HG03175 (cell line): Measurements from ENCODE around the gene ENG.
A peak's percentile ranks its signal among the peaks of the same experiment; 100 is the strongest.

ENCODE experiments used
- ATAC-seq: cut with Tn5 transposase; IDR thresholded peaks from one replicate; pipeline ENCODE4 v1.9.1; 2021; ENCODE audit warnings: mild to moderate bottlenecking, moderate library complexity; ENCODE audit not compliant: unreplicated experiment

The ENG gene

DNA sequence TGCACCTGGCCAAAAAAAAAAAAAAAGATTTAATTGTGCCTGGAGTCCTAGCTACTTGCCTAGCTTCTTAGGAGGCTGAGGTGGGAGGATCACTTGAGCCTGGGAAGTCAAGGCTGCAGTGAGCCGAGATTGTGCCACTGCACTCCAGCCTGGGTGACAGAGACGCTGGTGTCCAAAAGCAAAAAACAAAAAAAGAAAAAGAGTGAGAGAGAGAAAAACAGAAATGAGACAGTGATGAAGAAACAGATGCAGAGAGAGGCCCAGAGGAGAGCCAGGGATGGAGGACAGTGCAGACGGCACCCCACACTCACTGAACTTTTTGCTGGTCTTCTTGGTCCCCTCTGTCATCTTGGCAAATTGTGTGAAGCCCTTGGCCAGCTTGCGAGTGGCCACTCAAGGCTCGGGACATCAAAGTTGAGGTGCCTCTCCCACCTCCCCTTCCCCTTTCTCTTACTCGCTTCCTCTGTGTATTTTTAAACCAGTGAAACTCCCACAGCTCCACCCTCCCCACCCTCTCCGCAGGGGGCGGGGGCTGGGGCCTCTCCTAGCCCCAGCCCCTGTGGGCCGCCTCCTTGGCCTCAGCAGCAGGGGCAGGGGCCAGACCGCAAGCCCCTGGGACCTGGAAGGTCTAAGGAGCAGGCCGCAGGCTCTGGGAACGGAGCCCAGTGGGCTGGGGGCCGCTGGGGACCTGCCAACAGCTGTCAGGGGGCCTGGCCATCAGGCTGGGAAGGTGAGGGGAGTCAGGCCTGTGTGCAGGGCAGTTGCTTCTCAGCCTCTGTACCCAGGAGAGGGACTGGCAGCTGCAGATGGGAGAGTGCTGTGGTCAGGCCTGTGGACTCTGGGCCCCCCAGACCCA, 76.0 kb downstream of the ENG start, which contains the start of gene SH2D3C:
Gene SH2D3C, minus strand, starts transcription at position 387 of the 856 bp plus-strand sequence. Its CDS starts 39 bp downstream, at position 348.
- ATAC-seq: peak; percentile 32

DNA sequence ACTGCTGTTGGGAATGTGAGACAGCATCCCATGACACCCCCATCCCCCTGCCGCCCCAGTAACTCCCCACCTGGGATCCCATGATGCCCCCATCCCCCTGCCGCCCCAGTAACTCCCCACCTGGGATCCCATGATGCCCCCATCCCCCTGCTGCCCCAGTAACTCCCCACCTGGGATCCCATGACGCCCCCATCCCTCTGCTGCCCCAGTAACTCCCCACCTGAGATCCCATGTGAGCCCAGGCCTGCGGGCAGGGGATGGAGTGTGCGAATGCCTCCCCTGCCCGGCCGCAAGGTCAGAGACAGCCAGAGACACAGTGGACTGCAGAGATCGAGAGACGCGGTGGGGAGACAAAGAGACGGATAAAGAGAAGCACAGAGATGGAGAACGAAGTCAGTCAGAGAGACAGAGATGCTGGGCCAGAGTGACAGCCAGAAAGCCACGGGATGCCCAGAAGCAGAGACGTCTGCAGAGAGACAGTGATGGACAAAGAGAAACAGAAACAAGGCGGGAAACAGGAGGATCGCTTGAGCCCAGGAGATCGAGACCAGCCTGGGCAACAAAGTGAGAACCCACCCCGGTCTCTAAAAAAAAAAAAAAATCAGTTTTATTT, 77.0 kb downstream of the ENG start:
- no peak for ATAC-seq

DNA sequence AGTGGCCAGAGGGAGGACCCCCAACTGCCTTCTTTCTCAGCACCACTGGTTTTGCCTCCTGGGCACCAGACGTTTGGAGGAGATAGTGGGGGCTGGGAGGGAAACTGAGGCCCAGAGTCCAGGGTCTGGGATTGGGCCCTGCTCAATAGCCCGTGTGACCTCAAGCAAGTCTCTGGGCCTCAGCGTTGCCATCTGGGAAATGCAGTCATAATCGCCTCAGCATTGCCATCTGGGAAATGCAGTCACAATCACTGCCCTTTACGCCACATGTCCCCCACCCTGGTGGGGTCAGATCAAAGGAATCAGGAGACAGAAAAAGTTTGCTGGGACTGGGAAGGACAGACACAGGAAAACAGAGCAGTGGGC, 77.6 kb downstream of the ENG start:
- no peak for ATAC-seq

DNA sequence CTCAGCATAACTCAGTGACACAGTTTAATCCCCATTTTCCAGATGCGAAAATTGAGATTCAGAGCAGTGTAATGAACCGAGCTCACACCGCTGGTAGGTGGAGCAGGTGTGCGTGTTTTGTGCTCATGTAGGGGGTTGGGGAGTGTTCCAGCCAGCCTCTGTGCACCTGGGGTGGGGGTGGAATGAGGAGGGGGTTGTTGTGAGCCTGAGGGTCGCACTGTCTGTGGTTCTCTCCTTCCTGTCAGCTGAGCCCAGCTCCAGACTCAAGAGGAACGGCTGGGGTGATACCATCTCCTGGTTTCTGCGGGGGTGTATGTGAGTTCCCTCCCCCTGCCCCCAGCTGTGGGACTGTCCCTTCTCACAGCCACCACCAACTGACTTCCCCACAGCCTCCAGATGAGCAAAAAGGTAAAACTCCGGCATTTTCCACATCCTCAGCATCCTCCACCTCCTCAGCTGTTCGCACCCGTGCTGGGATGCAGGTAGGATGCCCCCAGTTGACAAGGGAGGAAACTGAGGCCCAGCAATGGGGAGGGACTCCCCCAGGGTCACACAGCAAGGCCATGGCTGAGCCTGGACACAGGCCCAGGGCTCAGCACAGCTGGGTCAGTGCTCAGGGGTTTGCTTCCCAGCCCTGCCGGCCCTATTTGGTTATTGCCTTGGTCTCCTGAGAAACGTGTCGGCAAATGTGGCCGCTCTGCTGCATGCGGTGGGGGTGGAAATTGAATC, 78.1 kb downstream of the ENG start:
- ATAC-seq: peak; percentile 34

DNA sequence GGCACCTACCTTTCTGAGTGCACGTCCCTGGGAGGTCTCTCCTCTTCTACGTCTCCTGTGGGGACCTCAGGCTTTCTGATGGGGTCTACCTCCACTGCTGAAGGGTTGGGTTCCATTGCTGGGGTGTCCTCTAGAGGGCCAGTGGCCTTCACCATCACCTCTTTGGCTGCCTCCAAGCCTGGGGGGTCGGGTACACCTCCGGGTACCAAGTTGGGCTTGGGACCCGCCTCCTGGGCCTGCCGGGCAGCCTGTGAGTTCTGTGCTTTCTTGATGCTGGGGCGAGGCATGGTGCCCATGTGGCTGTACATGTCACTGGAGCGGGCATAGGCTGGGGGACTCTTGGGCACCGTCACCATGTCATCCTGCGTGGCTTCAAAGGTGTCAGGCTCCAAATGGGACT, 80.5 kb downstream of the ENG start:
- ATAC-seq: no peak

GRCh38 chr9:127773272-127773671, 81.2 kb downstream of the ENG start:
- ATAC-seq: no peak

DNA sequence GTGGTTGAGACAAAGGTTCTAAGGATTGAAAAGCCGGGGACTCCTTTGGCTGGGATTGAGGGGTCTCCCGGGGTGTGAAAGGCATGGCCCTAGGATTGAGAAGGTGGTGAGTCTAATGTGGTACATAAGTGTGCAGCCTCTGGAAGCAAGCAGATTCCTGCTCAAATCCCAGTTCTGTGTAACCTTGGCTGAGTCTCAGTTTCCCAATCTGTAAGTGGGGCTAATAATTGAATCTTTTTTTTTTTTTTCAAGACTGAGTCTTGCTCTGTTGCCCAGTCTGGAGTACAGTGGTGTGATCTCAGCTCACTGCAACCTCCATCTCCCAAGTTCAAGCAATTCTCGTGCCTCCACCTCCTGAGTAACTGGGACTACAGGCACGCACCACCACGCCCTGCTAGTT, 81.9 kb downstream of the ENG start:
- ATAC-seq: no peak

DNA sequence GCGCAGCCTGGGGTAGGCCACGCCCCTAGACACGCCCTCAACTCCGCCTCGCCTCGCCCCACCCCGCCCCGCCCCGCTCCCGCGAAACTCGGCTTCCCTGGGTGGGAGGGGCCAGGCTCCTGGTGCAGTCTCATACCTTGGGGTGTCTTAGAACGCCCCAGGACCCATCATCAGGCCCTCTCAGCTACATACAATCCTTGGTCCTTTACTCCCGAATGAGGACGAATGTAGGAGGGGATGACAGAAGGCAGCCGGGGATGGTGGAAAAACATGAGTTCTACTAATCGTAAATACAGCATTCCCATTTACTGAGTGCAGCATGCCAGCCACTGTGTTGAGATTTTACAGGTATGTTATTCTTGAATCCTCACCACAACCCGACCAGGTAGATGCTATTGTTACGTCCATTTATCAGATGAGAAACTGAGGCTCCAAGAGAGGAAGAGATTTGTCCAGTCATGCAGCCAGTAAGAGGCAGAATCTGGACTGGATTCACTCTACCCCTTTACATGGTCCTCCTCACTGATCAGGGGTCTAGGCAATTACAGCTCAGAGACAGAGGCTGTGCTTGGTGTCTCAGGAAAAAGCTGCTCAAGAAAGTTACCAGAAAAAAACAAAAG, 82.8 kb downstream of the ENG start:
- ATAC-seq: no peak

DNA sequence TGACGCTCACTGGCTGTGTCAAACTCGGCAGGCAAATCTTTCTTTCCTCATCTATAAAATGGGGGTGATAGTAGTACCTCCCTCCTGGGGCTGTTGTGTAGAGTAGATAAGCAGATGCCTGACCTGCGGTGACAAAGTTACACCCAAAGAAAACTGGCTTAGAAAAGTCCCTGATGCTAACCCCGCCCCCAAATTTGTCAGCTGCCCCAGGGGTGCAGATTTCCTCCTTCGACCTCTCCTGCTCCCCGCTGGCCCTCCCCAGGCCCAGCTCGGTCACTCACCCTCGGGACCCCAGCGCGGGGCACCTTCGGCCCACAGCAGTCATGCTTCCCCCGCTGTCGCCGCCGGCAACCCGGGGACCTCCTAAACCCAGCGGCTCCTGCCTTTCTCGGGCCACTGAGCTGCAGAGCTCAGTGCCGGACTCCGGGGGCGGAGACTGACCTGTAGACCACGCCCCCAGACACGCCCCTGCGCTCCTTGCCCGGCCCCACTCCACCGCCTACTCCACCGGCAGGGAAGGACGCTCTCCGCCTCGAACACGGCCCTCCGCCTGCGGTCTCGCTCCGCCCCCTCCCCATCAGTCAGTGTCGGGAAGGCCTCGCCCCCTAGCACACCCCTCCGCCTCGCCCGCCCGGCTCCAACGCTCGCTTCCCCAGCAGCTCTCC, 83.4 kb downstream of the ENG start:
- ATAC-seq: peak; percentile 86

GRCh38 chr9:127770583-127770904, 83.9 kb downstream of the ENG start:
- no peak for ATAC-seq

- ATAC-seq: no peak
These were observed 84.4 kb downstream of the ENG start for GRCh38 chr9:127769929-127770582.

DNA sequence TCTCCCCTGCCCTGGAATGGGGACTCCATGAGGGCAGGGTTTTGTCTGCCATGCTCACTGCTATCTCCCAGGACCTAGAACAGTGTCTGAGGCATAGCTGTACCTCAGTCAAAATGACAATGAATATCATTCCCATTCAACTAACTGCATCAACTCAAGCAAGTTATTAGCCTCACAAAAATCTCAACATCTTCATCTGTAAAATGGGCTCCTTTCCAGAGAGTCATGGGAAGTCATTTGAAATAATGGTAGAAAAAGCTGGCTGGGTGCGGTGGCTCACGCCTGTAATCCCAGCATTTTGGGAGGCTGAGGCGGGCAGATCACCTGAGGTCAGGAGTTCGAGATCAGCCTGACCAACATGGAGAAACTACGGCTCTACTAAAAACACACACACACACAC, 85.4 kb downstream of the ENG start:
- no peak for ATAC-seq

GRCh38 chr9:127768698-127769097, 85.8 kb downstream of the ENG start:
- ATAC-seq: no peak

DNA sequence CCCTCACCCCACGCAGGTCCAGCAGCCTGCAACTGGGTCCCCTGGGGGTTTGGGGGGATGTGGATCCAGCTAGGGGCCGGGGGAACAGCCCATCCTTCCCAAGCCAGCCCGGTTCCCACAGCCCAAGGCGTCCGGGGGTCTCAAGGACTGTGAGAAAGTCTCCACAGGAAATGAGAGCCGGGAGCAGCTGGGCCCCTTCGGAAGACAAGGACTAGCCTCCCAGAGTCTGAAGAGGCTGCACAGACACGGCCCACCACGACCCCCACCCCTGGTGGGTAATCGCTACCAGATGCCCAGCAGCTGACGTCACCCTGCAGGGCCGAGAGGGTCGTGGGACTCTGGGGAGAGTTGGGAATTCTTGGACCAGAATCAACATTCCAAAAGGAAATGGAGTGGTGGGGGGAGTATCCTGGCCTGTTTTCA, 86.5 kb downstream of the ENG start:
- ATAC-seq: no peak

DNA sequence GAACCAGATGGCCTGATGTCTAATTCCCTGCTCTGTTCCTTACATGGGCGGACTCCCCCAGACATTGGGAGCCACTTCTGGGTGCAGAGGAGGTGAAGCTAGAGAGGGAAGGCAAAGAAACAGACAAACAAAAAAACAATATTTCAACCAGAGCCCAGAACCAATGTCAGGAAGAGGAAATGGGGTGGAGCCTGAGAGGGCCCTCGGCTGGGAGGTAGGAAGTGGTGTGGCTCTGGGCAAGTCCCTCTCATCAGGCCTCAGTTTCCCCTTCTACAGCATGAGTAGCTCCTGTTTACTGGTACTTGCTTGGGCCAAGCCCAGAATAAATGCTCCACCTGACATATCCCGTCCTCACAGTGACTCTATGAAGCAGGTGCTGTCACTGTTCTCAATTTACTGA, 87.0 kb downstream of the ENG start:
- no peak for ATAC-seq

GRCh38 chr9:127765418-127765817, 89.0 kb downstream of the ENG start:
- ATAC-seq: no peak
